ENCODE data around the gene EXOSC7.

EXOSC7 gene

DNA sequence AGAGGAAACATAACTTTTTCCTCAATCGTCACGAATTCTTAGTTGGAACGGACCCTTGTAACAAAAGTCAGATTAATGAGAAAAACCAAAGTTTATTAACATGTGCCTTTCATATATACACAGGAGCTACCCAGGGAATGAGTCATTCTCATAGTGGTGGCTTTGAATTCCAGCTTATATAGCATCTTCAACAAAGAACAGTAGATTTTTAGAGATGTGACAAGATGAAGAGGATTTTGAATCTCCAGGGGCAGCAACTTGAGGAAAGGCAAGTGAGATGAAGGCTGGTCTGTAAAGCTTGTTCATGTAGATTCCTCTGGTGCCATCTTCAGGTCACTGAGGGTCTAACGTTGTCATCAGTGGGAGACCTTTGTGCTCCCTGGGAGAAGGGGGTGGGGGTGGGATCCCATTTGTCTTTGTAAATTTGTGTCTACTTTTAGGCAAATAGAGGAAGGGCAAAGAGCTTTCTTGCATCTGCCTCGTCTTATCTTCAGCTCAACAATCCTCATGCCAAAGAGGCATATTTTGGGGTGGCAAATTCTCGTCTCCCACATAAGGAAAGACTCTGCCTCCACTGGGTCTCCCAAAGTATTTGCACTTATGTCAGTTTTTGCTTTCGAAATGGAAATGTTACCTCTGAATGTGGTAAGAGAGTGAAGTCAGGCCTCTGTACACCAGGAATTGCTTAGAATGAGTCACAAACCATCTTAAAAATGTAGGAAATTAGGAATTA, 79.5 kb downstream of the EXOSC7 start:
- TF ChIP-seq ZNF274 (IDR thresholded peaks at IDR 0.05; ENCODE audit: low read depth, low read length) (no peak), SUZ12 (IDR thresholded peaks at IDR 0.05; ENCODE audit: extremely low read depth, insufficient read depth, insufficient read length) (no peak), YY1 (IDR thresholded peaks at IDR 0.05; ENCODE audit: insufficient read depth, insufficient read length) (no peak)
- Histone ChIP-seq H3K36me3 (ENCODE audit: insufficient read depth, insufficient read length, low read length) (no peaks in the 10 kb centered on the region), H3K9ac (ENCODE audit: insufficient read length, low read depth) (no peak overlapping the region), H3K9me3 (ENCODE audit: insufficient read depth, low read length) (no peaks in the 10 kb centered on the region), H3K4me3 (ENCODE audit: insufficient read length, low read depth) (no peak overlapping the region), H3K4me1 (ENCODE audit: insufficient read depth, insufficient read length) (peaks cover 3% of the 10 kb centered on the region), H3K27me3 (ENCODE audit: insufficient read depth, insufficient read length) (peaks cover 11% of the 10 kb centered on the region)
- DNase-seq (ENCODE audit: low read depth, low spot score) = peak; percentile 49

DNA sequence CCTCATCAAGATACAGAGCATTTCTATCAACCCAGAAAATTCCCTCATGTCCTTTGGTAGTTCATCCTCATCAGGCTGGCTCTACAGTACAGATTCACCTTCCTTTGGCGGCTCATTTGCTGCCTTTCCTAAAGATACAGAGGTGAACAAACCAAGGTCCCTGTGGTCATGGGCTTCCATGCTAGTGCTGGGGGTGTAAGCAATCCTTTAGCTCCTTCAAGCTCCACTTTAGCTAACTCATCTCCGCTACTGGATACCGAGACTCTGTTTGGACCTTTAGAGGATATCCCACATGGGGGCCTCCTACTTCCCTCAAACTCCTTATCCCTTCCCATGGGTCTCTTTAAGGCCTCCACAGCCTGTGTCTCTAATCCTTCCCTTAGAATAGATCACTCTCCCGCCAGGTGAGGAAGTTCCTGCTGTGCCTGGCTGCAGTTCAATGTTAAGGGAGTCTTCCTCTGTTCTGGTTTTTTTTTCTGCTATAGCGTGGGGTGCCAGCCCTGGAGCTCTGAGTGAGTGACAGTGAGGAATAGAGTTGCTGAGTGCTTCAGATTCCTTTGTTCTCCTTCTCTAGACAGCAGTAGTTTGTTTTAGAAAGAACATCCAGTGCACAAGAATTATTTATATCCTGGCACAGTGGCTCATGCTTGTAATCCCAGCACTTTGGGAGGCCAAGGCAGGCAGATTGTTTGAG, 80.7 kb downstream of the EXOSC7 start:
- DNase-seq (ENCODE audit: low read depth, low spot score) = no peak
- H3K4me1 ChIP-seq (ENCODE audit: insufficient read depth, insufficient read length) = peaks cover 3% of the 10 kb centered on the region
- H3K27me3 ChIP-seq (ENCODE audit: insufficient read depth, insufficient read length) = peaks cover 13% of the 10 kb centered on the region

DNA sequence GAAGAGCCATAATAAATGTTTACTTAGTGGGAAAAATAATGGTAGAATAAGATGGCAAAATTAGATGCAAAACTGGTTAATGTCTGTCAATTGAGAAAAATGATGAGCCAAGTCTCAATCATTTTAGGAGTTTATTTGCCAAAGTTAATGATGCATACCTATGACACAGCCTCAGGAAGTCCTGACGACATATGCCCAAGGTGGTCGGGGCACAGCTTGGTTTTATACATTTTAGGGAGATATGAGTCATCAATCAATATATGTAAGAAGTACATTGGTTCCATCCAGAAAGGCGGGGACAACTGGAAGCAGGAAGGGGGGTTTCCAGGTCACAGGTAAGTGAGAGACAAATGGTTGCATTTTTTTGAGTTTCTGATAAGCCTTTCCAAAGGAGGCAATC, 81.5 kb downstream of the EXOSC7 start:
- no peak for TF ChIP-seq YY1 (IDR thresholded peaks at IDR 0.05; ENCODE audit: insufficient read depth, insufficient read length)
- no peak for TF ChIP-seq ZNF274 (IDR thresholded peaks at IDR 0.05; ENCODE audit: low read depth, low read length)
- no peak for TF ChIP-seq SUZ12 (IDR thresholded peaks at IDR 0.05; ENCODE audit: extremely low read depth, insufficient read depth, insufficient read length)
- H3K9ac ChIP-seq (ENCODE audit: insufficient read length, low read depth) = no peak overlapping the region
- H3K9me3 ChIP-seq (ENCODE audit: insufficient read depth, low read length) = no peaks in the 10 kb centered on the region
- H3K36me3 ChIP-seq (ENCODE audit: insufficient read depth, insufficient read length, low read length) = no peaks in the 10 kb centered on the region
- H3K27me3 ChIP-seq (ENCODE audit: insufficient read depth, insufficient read length) = peaks cover 13% of the 10 kb centered on the region
- H3K4me3 ChIP-seq (ENCODE audit: insufficient read length, low read depth) = no peak overlapping the region
- DNase-seq (ENCODE audit: low read depth, low spot score) = no peak
- H3K4me1 ChIP-seq (ENCODE audit: insufficient read depth, insufficient read length) = peaks cover 3% of the 10 kb centered on the region

More for the DNA sequence above, 80.7 kb downstream of the EXOSC7 start:
- Histone ChIP-seq H3K36me3 (ENCODE audit: insufficient read depth, insufficient read length, low read length) (no peaks in the 10 kb centered on the region), H3K4me3 (ENCODE audit: insufficient read length, low read depth) (no peak overlapping the region), H3K9ac (ENCODE audit: insufficient read length, low read depth) (no peak overlapping the region), H3K9me3 (ENCODE audit: insufficient read depth, low read length) (no peaks in the 10 kb centered on the region)
- no peak for TF ChIP-seq ZNF274 (IDR thresholded peaks at IDR 0.05; ENCODE audit: low read depth, low read length)
- no peak for TF ChIP-seq SUZ12 (IDR thresholded peaks at IDR 0.05; ENCODE audit: extremely low read depth, insufficient read depth, insufficient read length)
- TF ChIP-seq YY1 (IDR thresholded peaks at IDR 0.05; ENCODE audit: insufficient read depth, insufficient read length) = no peak

DNA sequence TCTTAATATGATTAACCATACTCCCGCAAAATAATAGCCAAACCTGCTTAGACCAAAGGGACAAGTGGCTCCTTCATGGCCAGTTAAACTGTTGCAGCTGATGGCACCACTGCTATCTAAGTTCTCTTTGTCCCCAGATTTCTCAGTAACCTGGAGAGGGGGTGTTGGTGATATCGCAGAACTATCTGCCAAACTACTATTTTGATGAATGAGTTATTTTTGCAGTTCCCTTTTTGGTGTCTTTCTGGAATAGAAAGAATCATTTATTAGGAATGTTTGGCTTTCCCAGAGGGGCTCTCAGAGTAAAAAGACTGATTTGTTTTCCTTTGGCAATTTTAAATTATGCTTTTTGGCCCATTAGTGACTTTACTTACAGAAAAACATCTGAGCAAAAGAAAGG, 83.1 kb downstream of the EXOSC7 start:
- peaks cover 13% of the 10 kb centered on the region for H3K27me3 ChIP-seq (ENCODE audit: insufficient read depth, insufficient read length)
- H3K9me3 ChIP-seq (ENCODE audit: insufficient read depth, low read length) = no peaks in the 10 kb centered on the region
- no peak overlapping the region for H3K4me3 ChIP-seq (ENCODE audit: insufficient read length, low read depth)
- H3K9ac ChIP-seq (ENCODE audit: insufficient read length, low read depth) = no peak overlapping the region
- DNase-seq (ENCODE audit: low read depth, low spot score) = no peak
- TF ChIP-seq YY1 (IDR thresholded peaks at IDR 0.05; ENCODE audit: insufficient read depth, insufficient read length) (no peak), SUZ12 (IDR thresholded peaks at IDR 0.05; ENCODE audit: extremely low read depth, insufficient read depth, insufficient read length) (no peak), ZNF274 (IDR thresholded peaks at IDR 0.05; ENCODE audit: low read depth, low read length) (no peak)
- no peaks in the 10 kb centered on the region for H3K36me3 ChIP-seq (ENCODE audit: insufficient read depth, insufficient read length, low read length)
- H3K4me1 ChIP-seq (ENCODE audit: insufficient read depth, insufficient read length) = peaks cover 3% of the 10 kb centered on the region

DNA sequence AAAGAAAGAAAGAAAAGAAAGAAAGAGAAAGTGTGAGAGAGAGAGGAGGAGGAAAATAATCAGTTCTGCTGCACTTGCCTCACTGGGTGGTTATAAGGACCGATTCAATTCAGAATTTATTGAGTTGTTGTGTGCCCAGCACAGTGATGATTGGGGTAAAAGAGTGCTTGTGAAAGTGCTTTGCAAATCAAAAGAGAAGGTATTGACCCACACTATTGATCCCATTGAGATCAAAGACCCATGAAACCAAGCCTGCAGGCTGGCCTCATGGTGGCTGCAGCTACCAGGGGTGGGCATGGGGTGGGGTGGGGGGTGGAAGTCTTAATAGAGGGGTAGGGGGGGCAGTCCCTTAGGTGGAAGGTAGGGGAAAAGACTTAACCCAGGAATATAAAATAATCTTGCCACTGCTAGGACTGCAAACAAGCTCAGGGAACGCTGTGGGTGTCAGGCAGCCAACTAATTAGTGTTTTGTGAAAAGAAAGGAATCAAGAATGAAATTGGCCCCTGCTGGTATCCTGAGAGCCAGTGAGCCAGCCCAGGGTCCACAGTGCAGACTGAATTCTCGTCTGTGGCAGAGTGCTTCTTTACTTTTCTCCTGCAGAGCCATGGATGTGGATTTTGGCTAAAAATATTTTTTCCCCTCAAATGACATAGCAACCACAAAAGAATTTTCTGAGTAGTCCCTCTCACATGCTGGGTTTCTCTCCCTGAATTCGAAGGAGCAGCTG, 84.3 kb downstream of the EXOSC7 start:
- TF ChIP-seq ZNF274 (IDR thresholded peaks at IDR 0.05; ENCODE audit: low read depth, low read length) (no peak), SUZ12 (IDR thresholded peaks at IDR 0.05; ENCODE audit: extremely low read depth, insufficient read depth, insufficient read length) (no peak), YY1 (IDR thresholded peaks at IDR 0.05; ENCODE audit: insufficient read depth, insufficient read length) (no peak)
- Histone ChIP-seq H3K9ac (ENCODE audit: insufficient read length, low read depth) (no peak overlapping the region), H3K9me3 (ENCODE audit: insufficient read depth, low read length) (no peaks in the 10 kb centered on the region), H3K27me3 (ENCODE audit: insufficient read depth, insufficient read length) (peaks cover 13% of the 10 kb centered on the region), H3K4me3 (ENCODE audit: insufficient read length, low read depth) (no peak overlapping the region), H3K36me3 (ENCODE audit: insufficient read depth, insufficient read length, low read length) (no peaks in the 10 kb centered on the region), H3K4me1 (ENCODE audit: insufficient read depth, insufficient read length) (peaks cover 3% of the 10 kb centered on the region)
- no peak for DNase-seq (ENCODE audit: low read depth, low spot score)
